CD4-positive, alpha-beta T cell (primary cell): ENCODE results near the gene ZNF549. TPM values are rescaled to one million over a fixed set of nuclear protein-coding genes. Genes with fewer than 3 reads are reported as not detected.

Source experiments
- ATAC-seq: fragments of 200-7000 bp; cut with Tn5 transposase; one replicate; pipeline ENCODE4 v1.10.0; 2022; ENCODE audit warnings: mild to moderate bottlenecking; ENCODE audit not compliant: poor library complexity
- CTCF ChIA-PET: fragments of 350-600 bp; sonication (Branson Sonifier 250); formaldehyde crosslinking; loops from one replicate; lab custom pipeline; 2021; ENCODE audit warnings: antibody characterized with exemption, inconsistent platforms; lab: Charles Lee
- POLR2A ChIA-PET: fragments of 350-600 bp; sonication (Branson Sonifier 250); formaldehyde crosslinking; loops from one replicate; lab custom pipeline; 2021; ENCODE audit warnings: antibody characterized with exemption, inconsistent platforms; lab: Charles Lee
- DNase-seq, 14 experiments: peaks; one replicate each; pipeline ENCODE4 v3.0.0-alpha.2; 2013 to 2020; ENCODE audit warnings: mixed read lengths in 2 of 14
- H3K27ac ChIP-seq, 2 donors: one replicate each; pipeline versions ENCODE4 v1.5.1 to v1.7.0; 2013; ENCODE audit warnings: low read length in 2 of 2, low read depth in 1 of 2, mild to moderate bottlenecking in 1 of 2
- H3K27me3 ChIP-seq, 2 experiments: 1 replicate in 1 of 2; 2 replicates in 1 of 2; pipeline versions ENCODE4 v1.6.1 to v1.7.0; 2013; ENCODE audit warnings: low read length in 2 of 2, control low read depth in 1 of 2, mild to moderate bottlenecking in 1 of 2, moderate library complexity in 1 of 2; ENCODE audit not compliant: insufficient read depth in 2 of 2, control insufficient read depth in 1 of 2
- H3K36me3 ChIP-seq: one replicate; pipeline ENCODE4 v1.6.1; 2013; ENCODE audit warnings: low read length, control low read depth; ENCODE audit not compliant: insufficient read depth
- H3K4me1 ChIP-seq: one replicate; pipeline ENCODE4 v1.6.1; 2013; ENCODE audit warnings: low read length, control low read depth; ENCODE audit not compliant: insufficient read depth
- H3K4me3 ChIP-seq: one replicate; pipeline ENCODE4 v1.5.1; 2013; ENCODE audit warnings: mild to moderate bottlenecking, low read length, moderate library complexity
- H3K9me3 ChIP-seq, 2 experiments: 1 replicate in 1 of 2; 2 replicates in 1 of 2; pipeline versions ENCODE4 v1.6.1 to v1.7.0; 2013; ENCODE audit warnings: low read length in 2 of 2, mild to moderate bottlenecking in 2 of 2, control low read depth in 1 of 2, moderate library complexity in 1 of 2; ENCODE audit not compliant: control insufficient read depth in 1 of 2, insufficient read depth in 1 of 2
- H3K27ac Mint-ChIP-seq: one replicate; pipeline ENCODE4 v1.8.0; 2020; ENCODE audit warnings: mixed read lengths
- H3K27me3 Mint-ChIP-seq: one replicate; pipeline ENCODE4 v1.8.0; 2021; ENCODE audit warnings: mixed read lengths
- H3K36me3 Mint-ChIP-seq: one replicate; pipeline ENCODE4 v1.8.0; 2021; ENCODE audit warnings: low read depth, mixed read lengths
- H3K4me1 Mint-ChIP-seq: one replicate; pipeline ENCODE4 v1.8.0; 2021; ENCODE audit warnings: low read depth, mixed read lengths
- H3K4me3 Mint-ChIP-seq: one replicate; pipeline ENCODE4 v1.8.0; 2020; ENCODE audit warnings: mild to moderate bottlenecking, mixed read lengths
- H3K9me3 Mint-ChIP-seq: one replicate; pipeline ENCODE4 v1.8.0; 2020; ENCODE audit warnings: mixed read lengths
- CTCF ChIP-seq: fragments of 200-600 bp; IDR thresholded peaks from one replicate; pipeline ENCODE4 v1.8.0; 2022; ENCODE audit warnings: antibody characterized with exemption, mild to moderate bottlenecking
- intact Hi-C, 2 experiments: fragments of 100-400 bp; cut with DNase I in 1 of 2; cut with micrococcal nuclease in 1 of 2; formaldehyde crosslinking; loops; one replicate each; pipeline versions ENCODE4 v1.15.1 to v1.9.0; 2023 to 2025; cut with DNase I, micrococcal nuclease
- total RNA-seq, 174 experiments: library from RNA in 2 of 174; stranded (reverse) in 2 of 174; gene quantifications; one replicate each; pipeline ENCODE4 v1.2.3 and lab custom pipeline; 2021 to 2026

Gene ZNF549
- total RNA-seq, 2 experiments from 2014 or later: 10.1 to 11.1 TPM

- peaks cover 29% of the 10 kb centered on the region for H3K4me1 ChIP-seq
- intact Hi-C loops: loop anchor here in 1 of 2 experiments (2.0 to 10.0 kb wide), 3 partner anchors 15 to 571 kb away; partner anchors contain the start of genes ZNF329, ZNF530 and ZNF671
- no peaks in the 10 kb centered on the region for H3K27me3 Mint-ChIP-seq
- H3K9me3 Mint-ChIP-seq: peaks cover 32% of the 10 kb centered on the region
- peaks cover 70% of the 10 kb centered on the region for H3K36me3 Mint-ChIP-seq
- H3K4me1 Mint-ChIP-seq: peaks cover 23% of the 10 kb centered on the region
- peaks cover 16% of the 10 kb centered on the region for H3K36me3 ChIP-seq
- ChIA-PET POLR2A (interaction anchor here (0.9 to 1.7 kb wide), 6 partner anchors 16 to 107 kb away, joined by 4 to 5 read pairs (median 4); partner anchors contain the start of genes ZNF134, ZNF211, ZNF530 and ZNF772), CTCF (interaction anchor here (2.1 kb wide), 1 partner anchor 106 kb away, joined by 6 read pairs; the partner anchor contains the start of gene ZNF772)
- H3K27ac Mint-ChIP-seq: peak within 1 kb of the TSS; percentile 61
- peak within 1 kb of the TSS; percentile 83 for H3K4me3 ChIP-seq
- TF ChIP-seq CTCF: no peak
- ATAC-seq (peak; percentile 87), DNase-seq (peak; percentile 76 to 96 (median 84))
- peaks cover 41 to 61% of the 10 kb centered on the region in 2 experiments for H3K9me3 ChIP-seq
- H3K27me3 ChIP-seq: no peaks in the 10 kb centered on the region
- peak within 1 kb of the TSS; percentile 26 to 38 for H3K27ac ChIP-seq
- peak within 1 kb of the TSS; percentile 92 for H3K4me3 Mint-ChIP-seq
These were observed 56.6 kb downstream of the ZNF549 start, which contains the start of gene ZIK1 for GRCh38 chr19:57583521-57584416. ZIK1 (plus strand) TSS chr19:57584145; CDS start chr19:57584357, 212 bp downstream.

GRCh38 chr19:57587529-57587928, 60.4 kb downstream of the ZNF549 start:
- Mint-ChIP-seq H3K9me3 (peaks cover 32% of the 10 kb centered on the region), H3K27ac (no peak overlapping the region), H3K27me3 (no peaks in the 10 kb centered on the region), H3K4me3 (no peak overlapping the region), H3K4me1 (peaks cover 19% of the 10 kb centered on the region), H3K36me3 (peaks cover 89% of the 10 kb centered on the region)
- intact Hi-C loops: loop anchor here in 1 of 2 experiments (10.0 kb wide), 1 partner anchor 567 kb away; the partner anchor contains the start of gene ZNF329
- ATAC-seq (no peak), DNase-seq (no peak)
- Histone ChIP-seq H3K9me3 (peaks cover 60 to 79% of the 10 kb centered on the region in 2 experiments), H3K4me3 (no peak overlapping the region), H3K27me3 (no peaks in the 10 kb centered on the region), H3K27ac (no peak overlapping the region), H3K4me1 (peaks cover 22% of the 10 kb centered on the region), H3K36me3 (peaks cover 32% of the 10 kb centered on the region)
- CTCF ChIA-PET: no interaction called here
- TF ChIP-seq CTCF: no peak
- POLR2A ChIA-PET: no interaction called here

GRCh38 chr19:57599377-57599760, 72.2 kb downstream of the ZNF549 start:
- peaks cover 18 to 24% of the 10 kb centered on the region in 2 experiments for H3K9me3 ChIP-seq
- Mint-ChIP-seq H3K27ac (peak overlapping the region; percentile 52), H3K4me1 (peaks cover 27% of the 10 kb centered on the region), H3K9me3 (peaks cover 27% of the 10 kb centered on the region), H3K27me3 (no peaks in the 10 kb centered on the region), H3K4me3 (peak overlapping the region; percentile 91), H3K36me3 (peaks cover 59% of the 10 kb centered on the region)
- H3K27me3 ChIP-seq: no peaks in the 10 kb centered on the region
- no peak for DNase-seq
- intact Hi-C loops: loop anchor here in 1 of 2 experiments (1.0 to 2.0 kb wide), 2 partner anchors 15 to 20 kb away; partner anchors contain the start of gene ZIK1
- ChIA-PET CTCF (no interaction called here), POLR2A (interaction anchor here (0.6 to 2.0 kb wide), 7 partner anchors 14 to 403 kb away, joined by 3 to 5 read pairs (median 4); partner anchors contain the start of genes ZIK1, ZNF134, ZNF211 and ZNF416)
- no peak for TF ChIP-seq CTCF
- peak overlapping the region; percentile 77 for H3K4me3 ChIP-seq
- H3K27ac ChIP-seq: peak overlapping the region in 1 of 2 donors; percentile 29
- H3K4me1 ChIP-seq: peaks cover 15% of the 10 kb centered on the region
- H3K36me3 ChIP-seq: peaks cover 19% of the 10 kb centered on the region
- peak; percentile 26 for ATAC-seq
